K562 (cell line): ENCODE results near the gene CHMP4B. TPM values are rescaled to one million over a fixed set of nuclear protein-coding genes. Genes with fewer than 3 reads are reported as not detected.

Experiments used
- ATAC-seq: fragments of 200-7000 bp; cut with Tn5 transposase; 3 replicates; pipeline ENCODE4 v1.9.1; 2020; ENCODE audit warnings: moderate library complexity
- BruUV-seq: library from RNA; stranded (reverse); fragments of 400-500 nt; replicated peaks from 2 replicates; lab custom pipeline; 2021; lab: Mats Ljungman, UMichigan
- CTCF ChIA-PET: fragments of 300-600 bp; formaldehyde crosslinking; extraction: SDS; loops from one replicate; lab custom pipeline; 2021; ENCODE audit warnings: low intra/inter-chr PET ratio; lab: Yijun Ruan, JAX
- POLR2A ChIA-PET: fragments of 300-600, 350-650 bp; sonication (Branson Sonifier 250); formaldehyde crosslinking; extraction: SDS; loops from one replicate; lab custom pipeline; 2021; ENCODE audit warnings: antibody characterized with exemption, inconsistent platforms; lab: Yijun Ruan, JAX
- DNase-seq, 4 experiments: peaks; one replicate each; pipeline versions ENCODE4 v3.0.0 to v3.0.0-alpha.2; 2011 to 2018; ENCODE audit warnings: low spot score in 3 of 4, mixed read lengths in 3 of 4; ENCODE audit errors: extremely low read depth in 1 of 4
- FAIRE-seq: peaks from 2 replicates; lab custom pipeline; 2011; peaks lifted over from hg19 to GRCh38; lab: Jason Lieb, UNC
- H2AFZ ChIP-seq: 2 replicates; pipeline ENCODE4 v1.6.0; 2011; ENCODE audit warnings: low read depth, low read length, control low read depth, inconsistent platforms
- H3K27ac ChIP-seq: fragments of 200-600 bp; 3 replicates; pipeline ENCODE4 v1.8.0; 2011; ENCODE audit warnings: low read depth, mild to moderate bottlenecking, control low read depth, inconsistent platforms, low read length, moderate library complexity, mixed read lengths; ENCODE audit errors: extremely low read depth
- H3K27me3 ChIP-seq, 2 experiments: fragments of 300-600 bp in 1 of 2; 2 replicates in 1 of 2; 3 replicates in 1 of 2; pipeline versions ENCODE4 v1.6.0 to v1.8.0; 2011; ENCODE audit warnings: inconsistent platforms in 2 of 2, low read length in 2 of 2, mild to moderate bottlenecking in 1 of 2, mixed read lengths in 1 of 2, moderate library complexity in 1 of 2; ENCODE audit not compliant: control insufficient read depth in 2 of 2, insufficient read depth in 2 of 2
- H3K36me3 ChIP-seq: fragments of 300-600 bp; 3 replicates; pipeline ENCODE4 v1.8.0; 2011; ENCODE audit warnings: mild to moderate bottlenecking, low read length, inconsistent platforms; ENCODE audit not compliant: control insufficient read depth, insufficient read depth
- H3K4me1 ChIP-seq, 2 experiments: fragments of 200-600 bp in 1 of 2; replicated peaks in 1 of 2; 2 replicates in 1 of 2; 3 replicates in 1 of 2; pipeline versions ENCODE4 v1.5.1 to v1.8.0; 2011; ENCODE audit warnings: inconsistent platforms in 2 of 2, low read length in 2 of 2, mild to moderate bottlenecking in 1 of 2, mixed read lengths in 1 of 2, moderate library complexity in 1 of 2; ENCODE audit not compliant: control insufficient read depth in 2 of 2, insufficient read depth in 2 of 2
- H3K4me2 ChIP-seq: 2 replicates; pipeline ENCODE4 v1.6.1; 2011; ENCODE audit warnings: low read length, control low read depth, inconsistent platforms, mixed read lengths; ENCODE audit not compliant: insufficient read depth
- H3K4me3 ChIP-seq: fragments of 200-600 bp; sonication (generic), shearing (Covaris generic); 2 replicates; pipeline ENCODE4 v1.5.1; 2016; ENCODE audit warnings: control low read depth, inconsistent platforms
- H3K79me2 ChIP-seq: fragments of 200-600 bp; 3 replicates; pipeline ENCODE4 v1.8.0; 2011; ENCODE audit warnings: low read length, inconsistent platforms; ENCODE audit not compliant: control insufficient read depth, insufficient read depth
- H3K9ac ChIP-seq, 2 experiments: 2 replicates each; pipeline versions ENCODE4 v1.6.0 to v1.6.1; 2011; ENCODE audit warnings: low read depth in 2 of 2, low read length in 2 of 2, control low read depth in 1 of 2, inconsistent platforms in 1 of 2, mild to moderate bottlenecking in 1 of 2, mixed read lengths in 1 of 2; ENCODE audit not compliant: insufficient read depth in 1 of 2
- H3K9me1 ChIP-seq: one replicate; pipeline ENCODE4 v1.6.0; 2011; ENCODE audit warnings: inconsistent platforms, mild to moderate bottlenecking, low read length, moderate library complexity; ENCODE audit not compliant: control insufficient read depth, insufficient read depth
- H3K9me3 ChIP-seq: replicated peaks from 2 replicates; pipeline ENCODE4 v1.5.1; 2011; ENCODE audit warnings: low read depth, low read length, inconsistent platforms; ENCODE audit not compliant: control insufficient read depth, insufficient read depth
- H4K20me1 ChIP-seq: replicated peaks from 2 replicates; pipeline ENCODE4 v1.6.1; 2011; ENCODE audit warnings: low read length, inconsistent platforms, mixed read lengths; ENCODE audit not compliant: control insufficient read depth, insufficient read depth
- DMBX1 ChIP-seq: fragments of 250-450 bp; sonication (Bioruptor Pico); IDR thresholded peaks from 2 replicates; pipeline ENCODE4 v1.8.0; 2022; ENCODE audit warnings: inconsistent platforms, mild to moderate bottlenecking, moderate library complexity, borderline replicate concordance
- KAT2B ChIP-seq: IDR thresholded peaks from one replicate; pipeline ENCODE4 v1.6.1; 2012; ENCODE audit warnings: low read depth, mild to moderate bottlenecking, control low read depth, inconsistent platforms, low read length, moderate library complexity
- MEF2A ChIP-seq: IDR thresholded peaks from 2 replicates; pipeline ENCODE4 v1.6.1; 2011; ENCODE audit warnings: low read depth, mild to moderate bottlenecking, low read length, moderate library complexity; ENCODE audit not compliant: control insufficient read depth
- MTF1 ChIP-seq: fragments of 250-450 bp; sonication (Bioruptor Pico); IDR thresholded peaks from 2 replicates; pipeline ENCODE4 v1.9.0; 2021; ENCODE audit warnings: moderate library complexity, mild to moderate bottlenecking, inconsistent platforms, borderline replicate concordance
- NFATC3 ChIP-seq: fragments of 450-650 bp; IDR thresholded peaks from 2 replicates; pipeline ENCODE4 v1.6.1; 2017; ENCODE audit warnings: mild to moderate bottlenecking
- PHB2 ChIP-seq: fragments of 450-650 bp; IDR thresholded peaks from 2 replicates; pipeline ENCODE4 v1.6.1; 2017; ENCODE audit warnings: low read depth
- TFAM ChIP-seq: fragments of 250-450 bp; sonication (Bioruptor Pico); conservative IDR thresholded peaks from 2 replicates; pipeline ENCODE4 v1.5.0; 2021; ENCODE audit warnings: mild to moderate bottlenecking, moderate library complexity
- ZNF444 ChIP-seq: fragments of 250-450 bp; sonication (Bioruptor Pico); IDR thresholded peaks from 2 replicates; pipeline ENCODE4 v1.4.0; 2020; ENCODE audit warnings: mild to moderate bottlenecking, moderate library complexity
- ZNF445 ChIP-seq: fragments of 250-450 bp; sonication (Bioruptor Pico); IDR thresholded peaks from 2 replicates; pipeline ENCODE4 v1.4.0; 2020; ENCODE audit warnings: low read depth, mild to moderate bottlenecking, moderate library complexity
- ZNF707 ChIP-seq: fragments of 250-450 bp; sonication (Bioruptor Pico); conservative IDR thresholded peaks from 2 replicates; pipeline ENCODE4 v1.8.0; 2022; ENCODE audit warnings: inconsistent platforms, mild to moderate bottlenecking, moderate library complexity
- ZNF780A ChIP-seq: fragments of 250-450 bp; sonication (Bioruptor Pico); IDR thresholded peaks from 2 replicates; pipeline ENCODE4 v1.5.0; 2021; ENCODE audit warnings: mild to moderate bottlenecking
- WGBS: fragments of 100-300 bp; shearing (Covaris generic); methylation state at CpG from one replicate; pipeline ENCODE4 v1.1.6; 2016; ENCODE audit warnings: low coverage, mixed read lengths; ENCODE audit not compliant: insufficient coverage; ENCODE audit errors: missing lambda C conversion rate; 5-methylcytosine and 5-hydroxymethylcytosine counted together
- in situ Hi-C: fragments of 300-500 bp; cut with MboI; formaldehyde crosslinking; loops from 4 replicates; pipeline ENCODE4 v1.15.0; 2018; ENCODE audit warnings: inconsistent platforms, mixed read lengths
- intact Hi-C: fragments of 100-400 bp; cut with micrococcal nuclease; formaldehyde crosslinking; loops from 2 replicates; pipeline ENCODE4 v1.14.2; 2022
- polyA plus RNA-seq, 8 experiments: library from polyadenylated mRNA; depleted of rRNA in 4 of 8; stranded (reverse) in 5 of 8; unstranded in 3 of 8; fragments of >200 nt; fragmentation: Nextera tagmentation in 2 of 8; fragmentation: Illumina TruSeq in 1 of 8; extraction: Ambion mirVana in 2 of 8; extraction: Trizol in 1 of 8; gene quantifications; 2 replicates each; pipeline versions ENCODE4 v1.2.1 to v1.2.3, GENCODE V29; 2011 to 2014; ENCODE audit warnings: inconsistent platforms in 1 of 8, missing spikeins in 1 of 8
- total RNA-seq, 7 experiments: library from RNA; depleted of rRNA in 6 of 7; stranded (reverse); fragments of >200 nt in 6 of 7; fragmentation: Illumina TruSeq in 2 of 7; extraction: Trizol in 2 of 7; gene quantifications; 2 replicates each; pipeline versions ENCODE4 v1.2.1 to v1.2.3, GENCODE V29; 2011 to 2021; ENCODE audit warnings: low replicate concordance in 1 of 7
- TF ChIP-seq, protein P1 (sequence below): fragments of 250-450 bp; sonication (Bioruptor Pico); IDR thresholded peaks from 2 replicates; pipeline ENCODE4 v1.5.0; 2021; ENCODE audit warnings: mild to moderate bottlenecking, moderate library complexity
- TF ChIP-seq, protein P2 (sequence below): sonication (generic); formaldehyde crosslinking; IDR thresholded peaks from 2 replicates; pipeline ENCODE4 v1.8.0; 2022; ENCODE audit warnings: missing genetic modification reagents, mild to moderate bottlenecking, borderline replicate concordance
- TF ChIP-seq, protein P3 (sequence below): sonication (generic); formaldehyde crosslinking; IDR thresholded peaks from 2 replicates; pipeline ENCODE4 v1.8.1; 2023; ENCODE audit warnings: mild to moderate bottlenecking, missing genetic modification reagents, moderate library complexity

The CHMP4B gene
- total and polyA plus RNA-seq, 9 of the 15 experiments (the other 6 are each of a cell fraction or from before 2014, with no cell fraction given) = 1.8 to 64.7 (median 31.8) TPM

DNA sequence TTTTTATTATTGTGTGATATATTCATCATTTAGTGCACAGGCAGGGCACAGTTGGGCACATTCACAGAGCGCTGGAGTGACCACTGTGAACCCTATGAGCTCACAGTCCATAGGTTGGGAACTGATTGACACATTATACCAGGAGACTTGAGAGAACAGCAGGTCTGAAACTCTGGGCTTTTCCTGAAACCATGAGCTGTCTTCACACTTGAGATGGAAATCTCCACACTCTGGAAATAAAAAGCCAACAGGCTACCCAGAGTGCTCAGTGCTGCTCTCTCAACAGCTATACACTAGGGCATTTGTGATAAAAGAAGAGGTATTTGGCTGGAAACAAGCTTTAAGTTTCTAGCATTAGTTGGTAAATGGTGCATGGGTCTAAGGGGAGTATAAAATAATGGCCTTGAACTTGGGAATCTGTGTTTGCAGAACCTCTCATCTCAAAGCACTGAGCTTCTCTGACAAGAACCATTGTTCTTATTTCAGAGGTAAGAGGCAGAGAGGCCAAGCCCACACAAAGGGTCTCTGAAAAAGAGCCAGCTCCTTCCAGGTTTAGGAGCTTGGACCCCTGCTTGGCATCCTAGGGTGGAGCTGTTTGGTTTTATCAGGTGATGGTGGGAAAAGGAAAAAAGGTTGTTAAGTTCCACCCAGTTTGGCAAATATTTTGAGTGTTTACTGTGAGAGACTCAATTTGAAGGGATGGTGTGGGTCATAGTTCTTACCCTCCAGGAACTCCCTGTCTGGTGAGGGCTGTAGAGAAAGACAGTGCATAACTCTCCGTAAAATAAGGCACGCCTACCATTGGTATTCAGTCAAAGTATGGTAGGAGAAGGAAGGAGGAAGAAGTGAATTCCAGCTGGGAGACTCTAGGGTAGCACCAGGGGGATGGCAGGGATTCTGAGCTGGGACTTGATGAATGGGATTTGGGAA lies 14.5 kb downstream of the CHMP4B start:
- Histone ChIP-seq H2AFZ (no peak overlapping the region), H3K9me1 (peaks cover 4% of the 10 kb centered on the region), H3K9me3 (no peaks in the 10 kb centered on the region), H3K36me3 (no peaks in the 10 kb centered on the region), H4K20me1 (peaks cover 28% of the 10 kb centered on the region), H3K79me2 (peaks cover 65% of the 10 kb centered on the region), H3K4me2 (no peak overlapping the region), H3K4me3 (no peak overlapping the region), H3K4me1 (peaks cover 9 to 22% of the 10 kb centered on the region in 2 experiments), H3K27ac (no peak overlapping the region), H3K9ac (no peak overlapping the region), H3K27me3 (no peaks in the 10 kb centered on the region)
- POLR2A ChIA-PET = interaction anchor here (0.6 to 2.8 kb wide), 10 partner anchors 9 to 38 kb away, joined by 3 to 9 read pairs (median 4); no protein-coding TSS in a partner anchor
- CTCF ChIA-PET = no interaction called here
- BruUV-seq = no TSS peak
- 85% methylated on average over 3 of the region's 3 CpGs for WGBS
- DNase-seq = no peak
- no peak for FAIRE-seq
- no peak for ATAC-seq
- in situ Hi-C loops (no loop called here), intact Hi-C loops (no loop called here)
- TF ChIP-seq, protein P1, sequence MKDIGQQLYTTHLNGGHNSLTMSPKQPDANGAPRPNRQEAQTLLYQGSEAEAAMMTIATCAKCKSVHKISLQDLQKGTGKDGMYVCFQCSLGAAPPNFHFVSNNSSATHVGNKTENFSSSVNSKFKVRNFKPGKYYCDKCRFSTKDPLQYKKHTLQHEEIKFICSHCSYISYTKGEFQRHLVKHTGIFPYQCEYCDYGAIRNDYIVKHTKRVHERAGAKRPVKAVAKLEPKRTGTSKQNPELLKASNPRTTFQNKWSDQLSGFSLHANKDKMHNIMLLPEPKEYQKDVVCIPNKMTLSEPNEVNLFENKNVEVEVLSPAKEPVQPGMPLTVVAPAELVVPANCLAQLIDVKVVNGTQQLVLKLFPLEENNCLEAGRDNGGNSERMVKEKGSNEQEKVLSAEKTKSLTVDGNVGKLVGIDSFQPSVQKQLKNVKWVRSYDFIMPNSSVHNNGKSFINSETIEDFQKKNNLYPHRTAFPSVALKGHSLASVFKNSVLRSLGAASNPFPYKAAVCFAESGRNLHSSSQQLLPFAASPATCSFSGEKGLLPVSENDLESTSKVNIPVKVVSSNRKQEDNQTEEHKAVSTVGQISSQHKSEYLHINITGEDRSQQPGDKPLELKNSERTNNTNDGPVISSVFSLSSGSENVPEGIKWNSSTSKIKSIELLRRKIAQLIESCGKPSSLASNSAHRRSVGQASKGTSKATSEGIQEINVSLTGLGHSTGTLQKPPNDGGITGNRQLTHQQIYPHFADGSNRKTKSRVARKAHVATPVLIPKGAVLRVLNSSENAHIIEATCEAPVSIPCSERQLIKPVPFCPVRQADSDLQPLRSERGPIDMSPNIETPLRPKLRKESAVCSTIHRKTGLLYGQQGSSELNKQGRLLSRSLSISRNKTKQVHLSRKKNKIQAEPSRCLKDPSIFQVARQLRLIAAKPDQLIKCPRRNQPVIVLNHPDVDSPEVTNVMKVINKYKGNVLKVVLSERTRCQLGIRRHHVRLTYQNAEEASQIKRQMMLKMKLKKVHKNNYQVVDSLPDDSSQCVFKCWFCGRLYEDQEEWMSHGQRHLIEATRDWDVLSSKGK (CRISPR knock-in tag) = no peak
- TF ChIP-seq MTF1 (CRISPR knock-in tag) = no peak
- no peak for TF ChIP-seq ZNF707
- TF ChIP-seq, protein P2, sequence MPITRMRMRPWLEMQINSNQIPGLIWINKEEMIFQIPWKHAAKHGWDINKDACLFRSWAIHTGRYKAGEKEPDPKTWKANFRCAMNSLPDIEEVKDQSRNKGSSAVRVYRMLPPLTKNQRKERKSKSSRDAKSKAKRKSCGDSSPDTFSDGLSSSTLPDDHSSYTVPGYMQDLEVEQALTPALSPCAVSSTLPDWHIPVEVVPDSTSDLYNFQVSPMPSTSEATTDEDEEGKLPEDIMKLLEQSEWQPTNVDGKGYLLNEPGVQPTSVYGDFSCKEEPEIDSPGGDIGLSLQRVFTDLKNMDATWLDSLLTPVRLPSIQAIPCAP (CRISPR knock-in tag) = no peak
- TF ChIP-seq NFATC3 = no peak
- TF ChIP-seq TFAM = no peak
- no peak for TF ChIP-seq ZNF444 (CRISPR knock-in tag)
- TF ChIP-seq ZNF445 (CRISPR knock-in tag) = no peak
- TF ChIP-seq KAT2B = no peak
- no peak for TF ChIP-seq DMBX1
- no peak for TF ChIP-seq ZNF780A (CRISPR knock-in tag)
- TF ChIP-seq PHB2 = no peak
- TF ChIP-seq MEF2A = no peak
- TF ChIP-seq, protein P3, sequence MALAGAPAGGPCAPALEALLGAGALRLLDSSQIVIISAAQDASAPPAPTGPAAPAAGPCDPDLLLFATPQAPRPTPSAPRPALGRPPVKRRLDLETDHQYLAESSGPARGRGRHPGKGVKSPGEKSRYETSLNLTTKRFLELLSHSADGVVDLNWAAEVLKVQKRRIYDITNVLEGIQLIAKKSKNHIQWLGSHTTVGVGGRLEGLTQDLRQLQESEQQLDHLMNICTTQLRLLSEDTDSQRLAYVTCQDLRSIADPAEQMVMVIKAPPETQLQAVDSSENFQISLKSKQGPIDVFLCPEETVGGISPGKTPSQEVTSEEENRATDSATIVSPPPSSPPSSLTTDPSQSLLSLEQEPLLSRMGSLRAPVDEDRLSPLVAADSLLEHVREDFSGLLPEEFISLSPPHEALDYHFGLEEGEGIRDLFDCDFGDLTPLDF (CRISPR knock-in tag) = no peak
